ENCODE results near the gene CA4. TPM values are rescaled to one million over a fixed set of nuclear protein-coding genes. Genes with fewer than 3 reads are reported as not detected.

CA4 gene
- total RNA-seq, 1 experiment from 2014 or later = not detected

GRCh38 chr17:60130466-60130865 is 19.3 kb upstream of the CA4 start:
- DNase-seq (ENCODE audit: low spot score) = no peak

GRCh38 chr17:60134396-60135150 is 15.2 kb upstream of the CA4 start:
- DNase-seq (ENCODE audit: low spot score) = peak; percentile 34

GRCh38 chr17:60135151-60135950 is 14.4 kb upstream of the CA4 start:
- peak; percentile 80 for DNase-seq (ENCODE audit: low spot score)

- DNase-seq (ENCODE audit: low spot score) = no peak
Measured at GRCh38 chr17:60135951-60136666, 13.7 kb upstream of the CA4 start.

- DNase-seq (ENCODE audit: low spot score) = no peak
Measured at GRCh38 chr17:60137731-60138130, 12.0 kb upstream of the CA4 start.

DNA sequence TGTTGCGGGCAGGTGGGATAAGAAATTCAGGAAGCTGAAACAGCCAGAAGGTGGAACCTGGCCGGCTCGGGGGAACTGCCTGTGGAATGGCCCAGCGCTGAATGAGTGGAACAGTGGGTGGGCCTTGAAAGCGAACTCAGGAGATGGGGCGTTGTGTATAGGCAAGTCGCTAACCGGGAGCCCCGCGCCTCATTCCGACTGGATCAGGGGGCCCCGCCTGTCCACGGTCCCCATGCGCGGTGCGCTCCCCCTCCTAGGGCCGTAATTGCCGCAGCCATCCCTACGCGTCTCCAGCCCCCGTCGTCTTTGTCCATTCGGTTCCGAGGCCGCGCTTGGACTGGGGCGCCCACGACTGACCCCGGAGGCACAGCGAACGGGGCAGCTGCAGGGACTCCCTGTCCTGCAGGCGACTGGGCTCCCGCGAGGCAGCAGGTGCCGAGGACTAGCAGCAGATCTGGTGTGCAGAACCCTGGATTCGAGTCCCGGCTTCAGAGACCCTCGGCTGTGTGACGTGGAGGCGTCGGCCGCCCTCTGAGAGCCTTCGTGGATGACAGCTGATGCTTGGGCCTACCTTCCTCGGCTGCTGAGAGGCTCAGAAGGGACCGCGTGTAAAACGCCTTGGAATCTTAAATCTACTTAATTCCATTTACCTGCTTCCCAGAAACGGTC is 10.9 kb upstream of the CA4 start:
- no peak for DNase-seq (ENCODE audit: low spot score)

DNA sequence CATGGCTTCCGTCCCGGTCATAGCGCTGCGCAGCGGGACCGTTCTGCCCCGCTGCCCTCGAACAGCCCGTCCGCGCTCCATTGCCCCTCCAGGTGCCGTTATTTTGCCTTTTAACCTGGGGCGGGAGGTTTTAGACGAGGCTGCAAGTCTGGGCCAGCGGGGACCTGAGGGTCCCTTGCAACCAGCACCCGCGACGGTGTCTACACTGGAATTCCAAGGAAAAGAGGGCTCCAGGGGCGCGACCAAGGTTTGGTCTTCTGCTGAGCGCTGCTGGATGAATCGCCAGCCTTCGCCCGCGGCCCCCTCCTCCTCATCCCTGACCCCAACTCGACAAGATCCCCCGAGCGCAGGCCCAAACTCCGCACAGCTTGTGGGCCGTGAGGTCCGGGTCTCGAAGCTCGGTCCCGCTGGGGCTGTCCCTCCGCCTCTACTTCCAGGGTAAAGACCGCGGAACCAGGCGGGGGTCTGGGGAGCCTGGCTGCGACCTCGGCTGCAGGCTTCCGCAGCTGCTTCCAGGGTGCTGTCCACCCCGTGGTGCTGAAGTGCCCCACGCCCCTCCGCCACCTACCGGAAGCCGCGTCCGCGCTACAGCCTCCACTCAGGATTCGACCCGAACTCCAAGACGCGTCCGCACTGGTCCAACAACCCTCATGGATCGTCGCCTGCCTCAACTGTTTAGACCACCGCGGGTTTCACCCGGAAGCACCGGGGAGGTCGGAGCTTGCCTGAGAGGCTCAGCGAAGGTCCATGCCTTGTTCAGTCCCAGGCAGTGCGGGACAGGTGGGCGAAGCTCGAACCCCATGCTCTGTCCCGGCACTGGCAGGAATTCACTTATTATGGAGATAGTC is 10.1 kb upstream of the CA4 start:
- no peak for DNase-seq (ENCODE audit: low spot score)

DNA sequence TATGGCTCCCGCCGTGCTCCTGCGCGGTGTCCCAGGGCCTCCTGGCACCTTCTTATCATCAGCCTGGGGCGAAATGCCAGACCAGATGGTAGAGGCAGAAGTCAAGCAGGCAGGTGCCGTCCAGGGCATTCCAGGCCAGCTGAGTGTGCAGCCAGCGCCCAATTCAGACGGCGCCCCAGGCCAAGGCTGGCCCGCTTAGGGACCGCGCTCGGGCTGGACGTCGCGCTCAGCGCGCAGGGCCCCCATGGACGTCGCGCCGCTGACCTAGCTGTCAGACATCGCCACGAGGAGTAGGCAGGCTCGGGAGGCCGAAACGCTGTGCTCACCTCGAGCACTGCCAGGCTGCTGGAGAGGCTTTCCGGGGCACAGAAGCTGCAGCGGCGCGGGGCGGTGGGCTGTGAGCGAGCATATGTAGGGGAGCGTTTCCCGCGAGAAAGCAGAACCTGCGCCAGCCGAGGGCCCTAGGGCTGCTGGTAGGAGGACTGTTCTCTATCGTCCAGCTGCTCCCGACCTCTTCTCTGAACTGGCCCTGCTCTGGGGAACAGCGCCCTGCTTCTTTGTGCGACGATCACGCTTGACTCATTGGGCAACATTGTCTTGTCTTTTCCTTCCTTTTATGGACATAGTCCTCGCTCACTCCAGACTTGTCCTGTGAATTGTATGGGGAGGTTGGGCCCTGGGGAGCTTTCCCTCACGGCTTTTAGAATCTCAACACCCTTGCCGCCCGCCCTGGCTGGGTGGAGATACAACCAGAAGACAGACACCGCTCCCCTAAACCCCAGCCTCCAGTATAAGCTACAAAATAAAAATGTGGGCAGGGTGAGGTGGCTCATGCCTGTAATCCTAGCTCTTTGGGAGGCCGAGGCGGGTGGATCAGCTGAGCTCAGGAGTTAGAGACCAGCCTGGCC is 8.4 kb upstream of the CA4 start:
- no peak for DNase-seq (ENCODE audit: low spot score)

- peak; percentile 88 for DNase-seq (ENCODE audit: low spot score)
Measured at GRCh38 chr17:60142872-60143499, 6.8 kb upstream of the CA4 start.

- no peak for DNase-seq (ENCODE audit: low spot score)
Measured at GRCh38 chr17:60145006-60145935, 4.5 kb upstream of the CA4 start.

DNA sequence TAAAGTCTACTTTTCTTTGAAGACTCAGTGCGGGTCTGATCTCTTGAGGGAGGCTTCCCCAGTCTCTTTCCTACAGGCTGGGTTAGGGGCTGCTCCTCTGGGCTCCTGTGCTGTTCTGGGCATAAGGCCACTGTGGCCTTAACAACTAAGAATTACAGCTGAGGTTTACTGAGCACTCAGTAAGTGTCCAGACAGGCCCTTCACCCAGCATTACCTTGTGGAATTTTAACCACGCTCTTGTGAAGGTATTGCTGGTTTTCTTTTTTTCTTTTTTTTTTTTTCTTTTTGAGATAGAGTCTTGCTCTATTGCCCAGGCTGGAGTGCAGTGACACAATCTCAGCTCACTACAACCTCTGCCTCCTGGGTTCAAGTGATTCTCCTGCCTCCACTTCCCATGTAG is 3.6 kb upstream of the CA4 start:
- DNase-seq (ENCODE audit: low spot score) = no peak

GRCh38 chr17:60147553-60148223 is 2.1 kb upstream of the CA4 start:
- no peak for DNase-seq (ENCODE audit: low spot score)

DNA sequence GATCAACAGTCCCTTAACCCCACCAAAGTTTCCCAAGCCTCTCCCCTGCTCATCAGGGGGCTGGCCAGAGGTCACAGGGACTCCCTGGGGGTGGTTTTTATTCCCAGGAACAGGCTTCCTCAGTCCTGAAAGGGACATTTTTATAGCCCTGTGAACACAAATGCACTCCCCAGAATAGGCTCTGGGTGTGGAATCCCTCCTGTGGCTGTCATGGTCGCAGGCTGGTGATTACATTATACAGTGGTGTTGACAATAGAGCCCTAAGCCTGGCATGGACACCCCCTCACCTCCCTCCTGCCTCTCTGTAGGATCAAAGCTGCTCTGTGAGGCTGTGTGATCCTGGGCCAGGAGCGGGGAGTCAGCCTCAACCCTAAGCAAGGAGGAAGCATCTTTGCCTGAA is 1.4 kb upstream of the CA4 start:
- no peak for DNase-seq (ENCODE audit: low spot score)

- no peak for DNase-seq (ENCODE audit: low spot score)
Measured at GRCh38 chr17:60151355-60151754, 1.6 kb downstream of the CA4 start.

- DNase-seq (ENCODE audit: low spot score) = no peak
Measured at GRCh38 chr17:60153606-60154390, 4.0 kb downstream of the CA4 start.

DNA sequence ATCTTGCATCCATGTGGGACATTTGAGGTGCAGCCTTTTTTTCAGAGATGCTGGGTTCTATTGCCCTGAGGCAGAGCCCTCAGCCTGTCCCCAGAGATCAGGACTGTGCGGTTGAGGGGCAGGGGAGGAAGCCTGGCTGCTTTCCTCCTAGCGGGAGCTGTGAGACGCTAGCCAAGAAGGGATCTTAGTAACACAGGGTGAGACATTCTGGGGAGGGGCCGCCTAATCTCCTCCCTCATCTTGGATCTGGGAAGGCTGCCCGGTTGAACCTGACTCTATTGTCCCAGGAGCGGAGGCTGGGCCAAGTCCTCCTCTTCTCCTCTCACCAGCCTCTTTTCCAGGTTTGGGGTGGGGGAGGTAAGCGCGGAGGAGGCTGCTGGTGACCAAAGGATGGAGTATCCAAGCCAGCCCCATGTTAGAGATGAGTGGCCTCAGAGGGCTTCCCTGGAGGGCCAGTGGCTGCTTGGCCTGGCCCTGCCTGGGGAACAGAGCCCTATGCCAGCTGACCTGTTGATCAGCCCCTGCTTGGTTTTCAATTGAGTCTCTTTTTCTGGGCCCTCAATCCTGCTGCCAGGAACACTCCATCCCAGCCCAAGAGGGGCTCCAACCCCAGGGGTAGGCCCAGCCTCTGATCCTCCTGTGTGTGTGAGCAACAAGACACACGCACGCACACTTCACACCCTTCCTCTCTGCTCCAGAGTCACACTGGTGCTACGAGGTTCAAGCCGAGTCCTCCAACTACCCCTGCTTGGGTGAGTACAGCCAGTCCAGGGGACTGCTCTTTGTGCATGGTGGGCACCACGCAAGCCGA is 5.0 kb downstream of the CA4 start:
- peak; percentile 61 for DNase-seq (ENCODE audit: low spot score)

Data from A172 (cell line).